ENCODE measurements around the gene OPTC. TPM values are rescaled to one million over a fixed set of nuclear protein-coding genes. Genes with fewer than 3 reads are reported as not detected.

OPTC gene
- total and polyA plus RNA-seq, 2 of the 8 experiments (the other 6 are each of a cell fraction or from before 2014, with no cell fraction given): 1.1 to 4.0 TPM

DNA sequence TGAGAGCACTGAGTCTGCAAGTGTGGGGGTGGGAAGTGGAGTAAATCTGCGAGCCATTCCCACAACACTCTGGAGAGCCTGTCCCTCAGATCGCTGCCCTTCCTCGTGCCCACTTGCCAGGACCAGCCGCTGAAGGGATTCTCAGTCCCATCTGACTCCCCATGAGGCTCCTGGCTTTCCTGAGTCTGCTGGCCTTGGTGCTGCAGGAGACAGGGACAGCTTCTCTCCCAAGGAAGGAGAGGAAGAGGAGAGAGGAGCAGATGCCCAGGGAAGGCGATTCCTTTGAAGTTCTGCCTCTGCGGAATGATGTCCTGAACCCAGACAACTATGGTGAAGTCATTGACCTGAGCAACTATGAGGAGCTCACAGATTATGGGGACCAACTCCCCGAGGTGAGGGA is 1.9 kb downstream of the OPTC start:
- no peak overlapping the region for H4K5ac ChIP-seq (ENCODE audit: insufficient read length, low read depth, low read length)
- DNase-seq (ENCODE audit: low read depth in 1 of 2, low spot score in 2 of 2): no peak
- no peak overlapping the region for H2BK15ac ChIP-seq (ENCODE audit: low read length)
- TF ChIP-seq MAFK (IDR thresholded peaks at IDR 0.05; ENCODE audit: low read depth, low read length) (no peak), PHF8 (conservative IDR thresholded peaks at IDR 0.05; ENCODE audit: low read depth, low read length) (no peak)
- H3K79me2 ChIP-seq (ENCODE audit: control insufficient read depth in 1 of 2, insufficient read depth in 2 of 2, low read length in 2 of 2): no peaks in the 10 kb centered on the region
- H4K91ac ChIP-seq (replicated peaks; ENCODE audit: insufficient read length, low read length): no peak overlapping the region
- H3K27me3 ChIP-seq (replicated peaks in 1 of 4; ENCODE audit: control insufficient read depth in 3 of 4, extremely low read depth in 1 of 4, insufficient read depth in 3 of 4, low read length in 3 of 4): no peaks in the 10 kb centered on the region; a peak in 1 of 7 replicates
- no peak for FAIRE-seq
- no peak overlapping the region for H3K27ac ChIP-seq (ENCODE audit: low read depth, low read length)
- H3K4me2 ChIP-seq (ENCODE audit: insufficient read depth in 1 of 2, low read depth in 2 of 2, low read length in 2 of 2): no peak overlapping the region
- H4K8ac ChIP-seq (ENCODE audit: extremely low read depth, insufficient read depth, low read length): no peak overlapping the region
- ChIA-PET POLR2A (ENCODE audit: partially characterized antibody) (no interaction called here), CTCF (ENCODE audit: partially characterized antibody) (interaction anchor here (0.6 to 4.8 kb wide), 9 partner anchors 8 to 205 kb away, joined by 3 to 35 read pairs (median 3); no protein-coding TSS in a partner anchor)
- no peak overlapping the region for H2AK5ac ChIP-seq (ENCODE audit: low read depth, low read length)
- no peak overlapping the region for H3K56ac ChIP-seq (replicated peaks; ENCODE audit: insufficient read length, low read depth, low read length)
- H3K4me3 ChIP-seq (ENCODE audit: extremely low read depth in 1 of 4, insufficient read depth in 2 of 4, low read depth in 3 of 4, low read length in 4 of 4): no peak overlapping the region
- H2BK120ac ChIP-seq (replicated peaks; ENCODE audit: low read depth, low read length): no peak overlapping the region
- no peak overlapping the region for H2BK12ac ChIP-seq (ENCODE audit: low read depth, low read length)
- no peaks in the 10 kb centered on the region for H3K36me3 ChIP-seq (ENCODE audit: control insufficient read depth in 2 of 4, insufficient read depth in 4 of 4, low read length in 3 of 4)
- no peak overlapping the region for H3K9ac ChIP-seq (replicated peaks in 1 of 4; ENCODE audit: extremely low read depth in 1 of 4, low read depth in 3 of 4, low read length in 3 of 4)
- no peaks in the 10 kb centered on the region for H3K9me3 ChIP-seq (ENCODE audit: insufficient read depth in 2 of 2, low read depth in 1 of 2, low read length in 1 of 2)
- H2BK5ac ChIP-seq (ENCODE audit: low read depth, low read length): no peak overlapping the region
- H3K79me1 ChIP-seq (ENCODE audit: low read depth, low read length): no peaks in the 10 kb centered on the region
- no peak overlapping the region for H3K18ac ChIP-seq (ENCODE audit: extremely low read depth, low read length)
- H4K20me1 ChIP-seq (replicated peaks in 1 of 2; ENCODE audit: control insufficient read depth in 1 of 2, insufficient read depth in 2 of 2, low read length in 2 of 2): no peaks in the 10 kb centered on the region
- H3K4me1 ChIP-seq (replicated peaks in 1 of 4; ENCODE audit: control insufficient read depth in 3 of 4, insufficient read depth in 4 of 4, low read length in 3 of 4): peaks cover 0 to 13% (median 5%) of the 10 kb centered on the region in 4 experiments; a peak in 5 of 7 replicates
- no peak overlapping the region for H3K14ac ChIP-seq (ENCODE audit: insufficient read length)
- peaks cover 3% of the 10 kb centered on the region; the same call in 1 of the 2 replicates for H3K23me2 ChIP-seq (ENCODE audit: low read depth, low read length)
- no peak overlapping the region for H2BK20ac ChIP-seq (ENCODE audit: low read length)
- 87% methylated on average over 4 of the region's 7 CpGs; no CpG with 5 or more reads in 1 of the 2 experiments for WGBS, 2 experiments (ENCODE audit: extremely low coverage in 1 of 2, insufficient coverage in 1 of 2, insufficient read length in 1 of 2, insufficient replicate concordance in 2 of 2, low coverage in 1 of 2, low lambda C conversion rate in 2 of 2, missing lambda C conversion rate in 1 of 2)
- H3K23ac ChIP-seq (ENCODE audit: insufficient read length): no peak overlapping the region
- H3K4ac ChIP-seq (replicated peaks; ENCODE audit: insufficient read length, low read depth, low read length): no peak overlapping the region
- H2AFZ ChIP-seq (ENCODE audit: low read length): no peak overlapping the region
